Type B pancreatic cell (in vitro differentiated cells): ENCODE data around the gene XYLT1. TPM values are rescaled to one million over a fixed set of nuclear protein-coding genes. Genes with fewer than 3 reads are reported as not detected.

ENCODE experiments used
- DNase-seq: peaks from one replicate; pipeline ENCODE4 v3.0.0; 2021; ENCODE audit warnings: mixed read lengths; ENCODE audit not compliant: unreplicated experiment; ENCODE audit errors: extremely low spot score
- H3K27ac Mint-ChIP-seq: 2 replicates; pipeline ENCODE4 v1.8.0; 2021; ENCODE audit warnings: mild to moderate bottlenecking, mixed read lengths
- H3K27me3 Mint-ChIP-seq: 2 replicates; pipeline ENCODE4 v1.8.0; 2021; ENCODE audit warnings: mixed read lengths
- H3K36me3 Mint-ChIP-seq: 2 replicates; pipeline ENCODE4 v1.8.0; 2021; ENCODE audit warnings: mixed read lengths
- H3K4me1 Mint-ChIP-seq: one replicate; pipeline ENCODE4 v1.8.0; 2021; ENCODE audit warnings: mixed read lengths; ENCODE audit not compliant: unreplicated experiment
- H3K4me3 Mint-ChIP-seq: 2 replicates; pipeline ENCODE4 v1.8.0; 2021; ENCODE audit warnings: mild to moderate bottlenecking, mixed read lengths
- H3K9me3 Mint-ChIP-seq: 2 replicates; pipeline ENCODE4 v1.8.0; 2021; ENCODE audit warnings: mixed read lengths
- CTCF ChIP-seq: fragments of 200-600 bp; sonication (generic); conservative IDR thresholded peaks from 2 replicates; pipeline ENCODE4 v1.5.0; 2021; ENCODE audit warnings: antibody characterized with exemption, mild to moderate bottlenecking
- total RNA-seq: library from RNA; stranded (reverse); gene quantifications from 2 replicates; pipeline ENCODE4 v1.2.1, GENCODE V29; 2021; ENCODE audit warnings: low replicate concordance

Gene XYLT1
- total RNA-seq, 1 donor from 2014 or later, result 14.9 TPM

- no peak for TF ChIP-seq CTCF
- no peaks in the 10 kb centered on the region for H3K9me3 Mint-ChIP-seq
- H3K4me1 Mint-ChIP-seq, result peaks cover 10% of the 10 kb centered on the region
- H3K27me3 Mint-ChIP-seq, result no peaks in the 10 kb centered on the region
- no peaks in the 10 kb centered on the region for H3K36me3 Mint-ChIP-seq
- no peak overlapping the region for H3K27ac Mint-ChIP-seq
- no peak for DNase-seq
- H3K4me3 Mint-ChIP-seq, result no peak overlapping the region
Observed at GRCh38 chr16:17446661-17447060, 24.1 kb downstream of the XYLT1 start.

GRCh38 chr16:17445421-17445820 lies 25.3 kb downstream of the XYLT1 start:
- Mint-ChIP-seq H3K27me3 (no peaks in the 10 kb centered on the region), H3K4me3 (no peak overlapping the region), H3K36me3 (no peaks in the 10 kb centered on the region), H3K27ac (no peak overlapping the region), H3K4me1 (peaks cover 10% of the 10 kb centered on the region), H3K9me3 (no peaks in the 10 kb centered on the region)
- no peak for TF ChIP-seq CTCF
- DNase-seq, result no peak

- TF ChIP-seq CTCF, result no peak
- Mint-ChIP-seq H3K36me3 (no peaks in the 10 kb centered on the region), H3K27me3 (no peaks in the 10 kb centered on the region), H3K27ac (no peak overlapping the region), H3K9me3 (no peaks in the 10 kb centered on the region), H3K4me1 (peaks cover 10% of the 10 kb centered on the region), H3K4me3 (no peak overlapping the region)
- no peak for DNase-seq
Observed at GRCh38 chr16:17444658-17445057, 26.1 kb downstream of the XYLT1 start.

- H3K27me3 Mint-ChIP-seq, result no peaks in the 10 kb centered on the region
- H3K36me3 Mint-ChIP-seq, result no peaks in the 10 kb centered on the region
- H3K9me3 Mint-ChIP-seq, result no peaks in the 10 kb centered on the region
- H3K4me1 Mint-ChIP-seq, result peaks cover 10% of the 10 kb centered on the region
- no peak overlapping the region for H3K4me3 Mint-ChIP-seq
- no peak for DNase-seq
- H3K27ac Mint-ChIP-seq, result no peak overlapping the region
- TF ChIP-seq CTCF, result no peak
Observed at GRCh38 chr16:17440131-17440530, 30.6 kb downstream of the XYLT1 start.

GRCh38 chr16:17439580-17439979 lies 31.2 kb downstream of the XYLT1 start:
- no peaks in the 10 kb centered on the region for H3K9me3 Mint-ChIP-seq
- H3K36me3 Mint-ChIP-seq, result no peaks in the 10 kb centered on the region
- TF ChIP-seq CTCF, result no peak
- H3K4me1 Mint-ChIP-seq, result peaks cover 10% of the 10 kb centered on the region
- DNase-seq, result no peak
- H3K27me3 Mint-ChIP-seq, result no peaks in the 10 kb centered on the region
- H3K4me3 Mint-ChIP-seq, result no peak overlapping the region
- no peak overlapping the region for H3K27ac Mint-ChIP-seq

- no peaks in the 10 kb centered on the region for H3K36me3 Mint-ChIP-seq
- no peak overlapping the region for H3K4me3 Mint-ChIP-seq
- H3K9me3 Mint-ChIP-seq, result no peaks in the 10 kb centered on the region
- H3K27me3 Mint-ChIP-seq, result no peaks in the 10 kb centered on the region
- no peak overlapping the region for H3K27ac Mint-ChIP-seq
- H3K4me1 Mint-ChIP-seq, result peaks cover 10% of the 10 kb centered on the region
- TF ChIP-seq CTCF, result no peak
- DNase-seq, result no peak
Observed at GRCh38 chr16:17437981-17438380, 32.8 kb downstream of the XYLT1 start.
